NCI-H1436 treated with DMSO at 0.1 percent for 48 hours (cell line): ENCODE measurements around the gene ZNF277.

ENCODE experiments used
- DNase-seq: peaks from one replicate; lab custom pipeline; 2025; lab: John Stamatoyannopoulos, UW

Gene ZNF277, protein sequence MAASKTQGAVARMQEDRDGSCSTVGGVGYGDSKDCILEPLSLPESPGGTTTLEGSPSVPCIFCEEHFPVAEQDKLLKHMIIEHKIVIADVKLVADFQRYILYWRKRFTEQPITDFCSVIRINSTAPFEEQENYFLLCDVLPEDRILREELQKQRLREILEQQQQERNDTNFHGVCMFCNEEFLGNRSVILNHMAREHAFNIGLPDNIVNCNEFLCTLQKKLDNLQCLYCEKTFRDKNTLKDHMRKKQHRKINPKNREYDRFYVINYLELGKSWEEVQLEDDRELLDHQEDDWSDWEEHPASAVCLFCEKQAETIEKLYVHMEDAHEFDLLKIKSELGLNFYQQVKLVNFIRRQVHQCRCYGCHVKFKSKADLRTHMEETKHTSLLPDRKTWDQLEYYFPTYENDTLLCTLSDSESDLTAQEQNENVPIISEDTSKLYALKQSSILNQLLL

DNA sequence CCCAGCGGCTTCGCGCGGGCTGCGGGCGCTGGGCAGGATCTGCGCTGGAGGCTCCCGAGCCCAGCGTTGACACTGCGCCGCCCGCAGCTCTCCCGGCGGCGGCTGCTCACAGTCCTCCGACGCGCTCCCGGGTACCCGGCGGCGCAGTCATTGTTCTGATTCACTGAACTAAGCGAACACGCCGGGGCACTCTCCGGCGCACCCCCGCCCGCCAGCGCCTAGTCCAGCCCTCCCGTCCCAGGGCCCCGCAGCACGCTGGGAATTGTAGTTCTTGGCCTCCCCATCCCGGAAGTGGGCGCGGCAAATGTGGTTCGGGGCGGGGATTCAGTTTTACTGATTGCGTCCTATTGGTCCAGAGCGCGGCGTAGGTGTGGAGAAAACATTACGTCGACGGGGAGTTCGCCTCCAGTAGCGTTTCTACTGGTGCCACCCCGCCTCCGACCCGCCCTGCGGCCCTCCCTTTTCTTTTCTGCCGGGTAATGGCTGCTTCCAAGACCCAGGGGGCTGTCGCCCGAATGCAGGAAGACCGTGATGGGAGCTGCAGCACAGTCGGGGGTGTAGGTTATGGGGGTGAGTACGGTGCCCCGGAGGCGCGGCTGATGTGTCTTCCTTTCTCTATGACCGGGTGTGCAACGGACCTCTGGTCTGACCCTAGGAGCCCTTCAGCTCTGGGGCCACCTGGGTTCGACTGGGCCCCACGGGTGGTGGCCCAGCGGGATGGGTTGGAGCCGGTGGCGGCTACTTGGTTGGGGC, at the start of gene ZNF277, which contains the start of gene DOCK4:
ZNF277 (plus strand) TSS at position 458 of the 753 bp plus-strand sequence; CDS start at position 480, 22 bp downstream.
DOCK4 (minus strand) TSS at position 162 of the 753 bp plus-strand sequence. CDS start 261 bp downstream, outside the sequence.
- DNase-seq, result peak; percentile 94

DNA sequence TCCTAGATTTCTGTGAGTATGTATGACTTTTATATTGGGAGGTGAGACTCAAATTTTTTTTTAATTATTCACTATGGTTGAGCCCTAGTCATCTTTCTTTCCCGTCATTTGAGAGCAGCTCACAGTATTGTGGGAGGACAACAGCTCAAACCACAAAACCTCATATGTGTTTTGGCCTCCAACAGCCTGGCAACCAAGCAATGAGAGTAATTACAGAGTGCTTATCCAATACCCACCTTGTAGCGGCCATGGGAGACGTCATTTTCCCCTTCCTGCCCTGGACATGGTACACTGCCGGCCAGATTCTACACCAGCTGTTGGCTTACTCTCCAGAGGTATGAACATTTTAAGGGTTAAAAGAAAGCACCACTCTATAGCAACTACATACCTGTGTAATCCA, 49.4 kb upstream of the ZNF277 start:
- DNase-seq, result no peak

DNA sequence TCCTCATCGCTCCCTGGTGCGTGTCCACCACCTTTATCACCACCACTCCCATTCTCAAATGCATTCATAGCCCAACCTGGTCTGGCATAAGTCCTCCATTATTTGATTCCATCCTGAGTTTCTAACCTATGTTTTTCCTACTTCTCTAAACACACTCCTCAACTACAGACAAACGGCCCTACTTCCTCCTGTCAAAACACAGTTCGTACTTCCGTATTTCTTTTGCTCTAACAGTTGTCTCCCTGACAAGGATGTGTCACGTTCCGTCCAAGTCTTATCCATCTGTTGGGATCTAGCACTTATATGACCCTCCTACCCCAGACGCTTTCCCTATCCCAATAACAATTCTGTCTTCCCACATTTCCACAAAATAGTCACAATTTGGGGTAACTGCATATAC, 47.1 kb upstream of the ZNF277 start:
- DNase-seq, result no peak

DNA sequence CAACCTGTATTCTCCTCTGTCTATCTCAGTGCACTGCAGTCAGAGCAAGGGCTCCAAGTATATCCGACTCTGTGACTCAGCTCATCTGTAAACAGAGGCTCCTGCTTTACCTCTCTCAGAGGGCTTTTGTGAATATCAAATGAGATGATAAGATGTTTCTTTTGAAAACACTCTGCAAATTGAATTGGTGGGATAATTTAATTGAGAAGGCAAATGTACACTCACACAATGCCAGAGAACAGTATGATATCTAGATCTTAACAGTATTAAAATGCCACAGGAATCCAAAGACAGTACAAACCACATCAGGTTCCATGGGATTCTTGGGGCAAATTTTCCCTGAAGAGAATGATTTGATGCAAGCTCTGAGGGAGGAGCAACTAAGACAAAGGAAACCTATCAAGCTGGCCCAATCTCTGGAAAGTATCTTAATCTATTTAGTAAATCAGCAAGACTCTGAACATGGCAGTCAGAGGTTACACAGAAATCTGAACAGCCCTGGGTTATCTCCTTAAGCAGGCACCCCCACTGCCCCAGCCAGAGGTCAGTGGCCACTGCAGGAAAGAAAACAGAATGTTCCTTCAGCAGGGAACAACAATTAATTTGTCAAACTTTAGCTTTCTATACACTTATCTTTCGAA, 46.2 kb upstream of the ZNF277 start:
- DNase-seq, result no peak

DNA sequence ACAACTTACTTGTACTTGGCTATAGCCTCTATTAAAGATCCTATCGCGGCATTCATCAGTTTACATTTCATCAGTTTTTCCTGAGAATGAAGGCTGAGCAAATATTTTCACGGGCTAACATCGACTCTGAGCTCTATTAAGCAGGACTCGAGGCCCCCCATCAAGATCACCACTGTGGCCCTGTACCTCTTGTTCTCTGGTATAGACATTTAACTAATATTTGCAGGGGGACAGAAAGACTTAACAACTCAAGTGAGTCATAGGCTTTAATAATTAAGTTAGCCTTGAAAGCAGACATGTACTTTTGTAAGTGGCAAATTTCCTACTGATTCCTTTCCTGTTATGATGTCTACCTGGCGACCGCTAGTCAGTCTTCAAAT, 45.7 kb upstream of the ZNF277 start:
- DNase-seq, result no peak

DNA sequence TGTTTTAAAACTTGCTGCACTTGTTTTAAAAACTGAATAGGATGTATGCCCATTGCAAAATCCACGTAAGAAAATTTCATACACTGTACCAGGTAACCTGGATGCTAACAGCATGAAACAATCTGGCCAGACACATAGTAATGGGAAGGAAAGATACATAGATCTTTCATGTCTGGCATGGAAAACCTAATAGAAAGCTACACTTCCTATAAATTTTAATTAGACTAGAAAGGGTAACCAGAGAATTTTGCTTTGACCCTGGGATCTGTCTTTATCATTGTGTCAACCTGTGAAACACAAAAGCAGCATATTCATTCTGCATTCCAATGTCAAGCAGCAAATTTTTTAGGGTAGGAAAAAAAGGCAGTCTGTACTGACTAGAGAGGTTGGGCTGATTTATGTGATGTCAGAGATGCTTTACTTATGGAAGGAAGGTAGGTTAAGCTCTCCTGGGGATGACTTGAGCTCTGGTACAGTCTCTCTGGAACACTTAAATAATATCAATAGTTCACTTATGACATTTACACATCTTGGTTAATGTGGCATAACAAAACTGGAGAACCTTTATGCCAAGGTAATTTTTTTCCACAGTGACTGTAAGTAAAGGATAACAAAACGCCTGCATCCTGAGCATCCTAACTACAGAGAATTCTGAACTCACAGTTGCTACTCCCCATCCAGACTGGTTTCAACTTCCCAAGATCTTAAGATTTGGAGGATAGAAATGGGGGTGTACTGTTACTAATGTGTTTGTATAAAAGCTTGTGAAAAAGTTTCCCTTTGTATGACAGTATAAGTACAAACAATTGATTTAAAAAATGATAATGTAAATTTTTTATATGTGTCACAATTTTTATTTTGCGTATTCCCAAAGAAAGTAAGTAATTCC, 45.0 kb upstream of the ZNF277 start:
- DNase-seq, result no peak

DNA sequence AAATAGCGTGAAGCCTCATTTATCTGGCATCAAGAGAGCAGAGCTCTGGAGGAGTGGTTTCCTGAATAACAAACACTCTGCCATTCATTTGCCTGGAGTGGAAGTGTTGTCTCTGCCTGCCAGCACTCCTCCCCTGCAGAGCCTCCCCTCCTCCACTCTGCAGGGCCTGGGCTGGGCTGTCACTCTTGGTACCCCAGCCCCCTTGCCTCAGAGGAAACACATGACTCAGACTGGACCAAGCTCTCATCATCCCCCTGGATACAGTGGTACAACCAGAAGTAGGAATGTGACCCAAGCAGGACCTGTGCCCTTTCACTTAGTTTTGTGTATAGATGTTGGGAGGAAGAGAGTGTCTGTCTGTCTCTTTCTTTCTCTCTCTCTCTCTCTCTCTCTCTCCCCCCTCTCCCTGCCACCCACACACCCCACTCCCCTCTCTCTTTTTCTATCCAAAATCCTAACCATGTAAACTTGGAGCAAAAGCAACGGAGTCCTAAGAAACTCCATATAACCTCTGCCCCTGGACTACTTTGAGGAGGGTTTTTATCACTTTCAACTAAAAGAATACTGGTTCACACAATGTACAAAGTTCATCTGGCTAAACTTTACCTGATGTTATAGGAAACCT, 44.2 kb upstream of the ZNF277 start:
- no peak for DNase-seq

DNA sequence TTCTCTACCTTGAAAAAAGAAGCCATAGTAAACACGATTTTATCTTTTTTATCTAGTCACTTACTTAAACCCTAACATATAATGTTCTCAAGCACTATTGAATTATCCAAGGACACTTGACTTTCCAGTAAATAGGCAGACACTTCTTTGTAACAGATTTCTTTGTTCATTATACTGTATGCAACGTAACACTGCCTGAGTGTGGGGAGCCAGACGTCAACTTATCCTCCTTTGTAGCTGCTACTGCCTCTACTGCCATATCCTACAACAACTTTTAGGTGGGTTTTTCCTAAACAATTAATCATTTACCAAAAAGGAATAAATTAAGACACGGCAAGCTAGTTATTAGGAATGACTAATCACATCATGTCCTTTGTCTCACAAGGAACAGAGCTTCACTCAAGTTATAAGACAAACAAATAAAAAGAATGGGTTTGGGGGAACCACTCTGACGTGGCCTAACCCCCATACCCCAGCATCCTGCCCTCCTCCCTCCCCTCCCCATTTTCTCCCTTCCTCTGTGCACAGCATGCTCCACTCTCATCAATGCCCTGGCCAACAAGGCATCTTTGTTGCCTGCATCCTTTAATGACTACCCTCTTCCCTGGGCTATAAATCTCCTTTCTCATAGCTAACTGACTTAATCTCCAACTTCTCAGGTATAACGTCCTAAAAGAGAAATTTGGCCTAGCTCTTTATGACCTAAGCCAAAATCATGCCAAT, 43.5 kb upstream of the ZNF277 start:
- DNase-seq, result no peak

DNA sequence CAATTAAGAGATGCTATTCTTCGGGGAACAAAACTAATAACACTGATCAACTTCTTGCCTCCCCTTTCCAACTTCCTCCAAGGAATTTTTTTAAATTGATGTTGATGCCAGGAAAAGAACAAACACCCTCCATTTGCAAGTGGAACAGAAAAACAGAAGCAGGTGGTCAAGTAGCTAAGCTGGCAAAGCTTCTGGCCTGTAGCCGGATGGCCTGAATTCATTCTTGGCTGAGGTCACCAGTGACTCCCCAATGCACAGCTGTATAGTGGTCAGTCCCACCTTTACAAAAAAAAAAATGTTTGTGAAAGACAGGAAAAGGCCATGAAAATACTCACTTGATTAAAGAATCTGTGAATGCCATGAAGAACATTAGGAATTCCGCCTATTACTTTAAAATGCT, 39.3 kb upstream of the ZNF277 start:
- DNase-seq, result no peak

DNA sequence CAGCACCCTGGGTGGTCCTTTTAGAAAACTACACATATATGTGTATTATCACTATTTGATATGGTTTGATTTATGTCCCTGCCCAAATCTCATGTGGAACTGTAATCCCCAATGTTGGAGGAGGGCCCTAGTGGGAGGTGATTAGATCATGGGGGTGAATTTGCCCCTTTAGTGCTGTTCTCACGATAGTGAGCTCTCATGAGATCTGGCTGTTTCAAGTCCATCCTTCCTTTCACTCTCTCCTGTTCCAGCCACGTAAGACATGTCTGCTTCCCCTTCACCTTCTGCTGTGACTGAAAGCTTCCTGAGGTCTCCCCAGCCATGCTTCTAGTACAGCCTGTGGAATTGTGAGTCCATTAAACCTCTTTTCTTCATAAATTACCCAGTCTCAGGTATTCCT, 37.6 kb upstream of the ZNF277 start:
- no peak for DNase-seq

DNA sequence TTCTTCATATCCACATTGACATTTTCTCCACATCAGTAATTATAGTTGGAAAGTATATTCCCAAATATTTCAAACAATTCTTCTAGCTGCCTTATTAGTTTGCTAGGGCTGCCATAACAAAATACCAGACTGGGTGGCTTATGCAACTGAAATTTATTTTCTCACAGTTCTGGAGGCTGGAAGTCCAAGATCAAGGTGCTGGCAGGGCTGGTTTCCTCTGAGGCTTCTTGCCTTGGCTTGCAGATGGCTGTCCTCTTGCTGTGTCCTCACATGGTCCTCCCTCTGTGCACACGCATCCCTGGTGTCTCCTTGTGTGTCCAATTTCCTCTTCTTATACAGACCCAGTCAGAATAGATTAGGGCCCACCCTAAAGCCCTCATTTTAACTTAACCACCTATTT, 34.8 kb upstream of the ZNF277 start:
- DNase-seq, result no peak

DNA sequence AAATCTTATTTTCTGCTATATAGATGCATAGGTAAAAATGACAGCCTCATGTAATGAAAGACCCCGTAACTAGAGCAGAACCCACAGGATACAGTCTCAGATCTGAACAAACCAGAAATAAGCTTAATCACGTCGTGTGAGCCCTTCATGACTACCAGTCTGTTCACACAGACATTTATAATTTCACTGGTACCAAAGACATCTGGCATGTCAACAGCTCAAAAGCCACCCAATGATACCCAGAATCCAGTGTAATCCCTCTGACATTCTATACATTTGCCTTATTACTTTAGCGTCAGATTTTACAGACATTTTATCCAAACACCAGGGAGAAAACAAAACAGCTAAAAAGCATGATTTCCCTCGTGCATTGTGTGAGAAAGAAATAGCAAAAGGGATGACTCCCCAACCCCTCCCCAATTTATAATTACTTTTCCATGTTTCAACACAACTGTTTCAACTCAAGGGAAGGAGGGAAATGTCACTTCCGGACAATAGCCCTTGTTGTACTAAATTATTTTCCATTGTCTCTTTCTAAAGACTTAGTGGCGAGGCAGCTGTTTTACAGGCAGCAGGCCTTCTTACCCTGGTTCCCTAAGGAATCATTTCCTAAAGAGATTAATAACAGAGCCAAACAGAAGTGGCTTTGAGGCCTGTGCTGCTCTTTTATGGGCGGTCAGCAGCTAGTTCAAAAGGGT, 33.5 kb upstream of the ZNF277 start:
- no peak for DNase-seq

DNA sequence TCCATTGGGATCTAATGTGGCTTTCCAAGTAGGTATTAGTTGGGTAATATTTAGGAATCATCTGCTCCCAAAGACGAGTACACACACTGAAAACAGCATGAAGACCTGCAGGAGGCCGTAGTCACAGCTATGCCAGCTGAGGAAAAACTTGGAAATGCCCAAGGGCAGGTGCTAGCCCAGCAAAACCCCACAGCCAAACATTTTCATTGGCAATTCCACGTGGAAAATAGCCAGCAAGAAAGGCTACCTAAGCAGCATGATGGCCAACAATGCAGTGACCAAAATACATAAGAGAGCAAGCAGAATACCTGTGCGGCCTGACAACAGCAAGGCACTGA, 33.0 kb upstream of the ZNF277 start:
- DNase-seq, result no peak

DNA sequence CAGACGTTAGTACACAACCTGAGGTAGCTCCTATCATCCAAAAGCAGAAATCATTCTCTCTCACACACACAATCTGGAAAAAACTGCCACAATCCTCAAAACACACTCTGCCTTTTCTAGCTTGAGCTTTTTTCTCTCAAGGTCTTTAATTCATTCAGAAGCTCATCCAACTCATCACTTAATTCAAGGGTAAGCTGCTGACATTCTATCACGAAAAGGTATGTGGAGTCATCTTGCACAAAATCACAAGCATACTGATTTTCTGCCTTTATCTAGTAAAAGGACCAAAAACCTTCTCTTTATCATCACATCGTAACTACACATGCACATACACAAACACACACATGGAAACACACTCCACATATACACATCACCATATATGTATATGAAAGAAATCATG, 32.3 kb upstream of the ZNF277 start:
- DNase-seq, result no peak

DNA sequence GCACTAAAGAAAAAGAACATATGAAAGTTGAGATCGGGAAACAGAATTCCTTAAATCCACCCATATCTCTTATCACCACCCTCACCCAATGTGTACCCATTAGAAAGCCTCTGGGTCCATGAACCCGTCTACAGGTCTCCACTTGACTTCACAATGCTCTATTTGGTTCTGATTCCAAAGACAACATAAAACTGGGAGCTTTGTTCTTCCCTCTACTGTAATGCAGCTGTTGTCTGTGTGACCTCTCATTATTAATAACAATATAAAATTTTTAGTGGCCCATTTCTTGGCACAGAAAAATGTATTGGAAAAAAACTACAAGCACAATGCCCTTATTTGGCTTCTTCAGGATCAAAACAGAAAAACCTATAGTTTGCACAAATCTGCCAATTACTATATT, 30.3 kb upstream of the ZNF277 start:
- no peak for DNase-seq

DNA sequence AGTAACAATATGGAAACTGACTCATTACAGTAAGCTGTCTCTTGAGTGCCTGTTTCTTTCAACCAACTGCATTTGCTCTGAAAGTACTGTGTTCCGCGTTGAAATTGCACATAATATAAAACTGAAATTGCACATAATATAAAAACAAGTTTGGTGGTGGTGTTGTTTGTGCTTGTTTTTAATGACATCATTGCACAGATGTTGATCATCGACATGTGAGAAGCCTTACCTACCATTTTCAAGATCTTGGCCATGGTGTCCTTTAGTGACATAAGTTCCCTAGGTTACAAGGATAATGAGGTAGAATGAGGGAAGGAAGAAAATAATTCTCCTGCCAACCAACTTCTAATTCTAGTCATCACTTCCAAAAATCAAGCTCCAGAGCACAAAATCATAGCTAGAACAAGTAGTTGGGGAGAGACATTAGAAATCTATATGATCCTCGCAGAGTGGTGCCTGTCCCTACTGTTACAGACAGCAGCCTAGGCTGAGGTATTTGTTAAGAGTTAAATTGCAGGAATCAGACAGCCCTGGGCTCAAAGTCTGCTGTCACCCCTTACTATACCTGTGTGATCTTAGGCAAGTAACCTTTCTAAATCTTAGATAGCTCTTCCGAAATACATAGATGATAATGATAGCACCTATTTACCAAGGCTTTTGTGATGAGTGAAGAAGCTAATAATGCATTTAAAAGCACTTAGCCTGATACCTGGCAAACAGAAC, 29.6 kb upstream of the ZNF277 start:
- no peak for DNase-seq

DNA sequence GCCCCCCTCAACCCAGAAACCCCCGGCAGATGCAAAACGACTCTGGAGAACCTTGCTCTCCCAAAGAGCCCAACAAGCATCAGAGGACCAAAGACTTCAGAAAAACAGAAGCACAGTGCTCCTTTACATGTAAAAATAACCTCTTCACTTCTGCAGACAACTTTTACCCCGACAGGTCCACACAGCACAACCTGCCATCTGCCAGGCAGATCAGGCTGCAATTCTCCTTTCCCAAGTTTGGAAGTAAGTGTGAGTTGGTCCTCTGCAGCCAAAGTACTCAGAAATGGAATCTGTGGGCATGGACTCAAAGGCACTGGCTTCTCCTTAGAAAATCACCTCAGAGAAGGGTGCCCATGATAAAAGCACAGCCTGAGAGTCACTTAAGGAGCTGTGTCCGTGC, 26.3 kb upstream of the ZNF277 start:
- no peak for DNase-seq

DNA sequence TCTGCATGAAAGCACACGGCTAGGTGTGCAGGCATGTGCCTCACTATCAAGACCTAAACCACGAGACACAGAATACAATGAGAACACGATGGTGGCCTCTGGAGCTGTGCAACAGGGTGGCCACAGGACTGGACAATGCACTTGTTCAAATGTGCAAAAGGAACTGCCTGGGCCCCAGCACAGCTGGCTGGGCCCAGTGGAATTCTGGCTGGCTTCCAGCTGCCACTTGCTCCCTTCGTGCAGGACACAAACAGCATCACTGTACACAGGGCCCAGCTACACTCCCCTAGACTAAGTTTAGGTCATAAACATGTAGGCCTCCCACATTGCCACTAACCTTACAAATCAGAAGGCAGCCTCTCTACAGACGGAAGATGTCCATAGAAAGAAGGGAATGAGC, 23.7 kb upstream of the ZNF277 start:
- DNase-seq, result no peak

DNA sequence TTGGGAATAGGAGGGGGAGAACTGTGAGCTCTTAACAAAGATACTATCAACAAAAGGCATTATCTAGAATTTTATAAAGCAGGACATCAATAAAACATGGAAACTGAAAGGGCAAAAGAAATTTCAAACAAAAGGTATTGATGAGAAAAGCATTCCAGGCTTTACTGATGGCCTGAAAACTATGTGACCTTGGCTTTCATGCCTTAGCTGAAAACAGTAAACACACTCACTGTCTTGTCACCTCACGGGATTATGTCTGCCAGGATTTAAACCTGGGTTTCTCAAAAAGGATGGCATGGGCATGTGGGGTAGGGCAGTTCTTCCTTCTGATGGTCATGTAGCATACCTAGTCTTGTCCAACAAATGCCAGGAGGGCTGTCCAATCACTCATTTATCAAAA, 23.2 kb upstream of the ZNF277 start:
- no peak for DNase-seq
